AG10803 (cell line): ENCODE measurements around the gene RNPC3.
A peak's percentile ranks its signal among the peaks of the same experiment; 100 is the strongest.

ENCODE experiments used
- DNase-seq: peaks from one replicate; pipeline ENCODE4 v3.0.0; 2010; ENCODE audit warnings: low read depth
- H3K4me3 ChIP-seq: 2 replicates; pipeline ENCODE4 v1.5.1; 2011; ENCODE audit warnings: mild to moderate bottlenecking, low read length, control low read depth
- TF ChIP-seq, protein P1 (sequence below): conservative IDR thresholded peaks from 2 replicates; pipeline ENCODE4 v1.5.1; 2011; ENCODE audit warnings: mild to moderate bottlenecking, low read length, control low read depth, inconsistent platforms

Gene RNPC3

DNA sequence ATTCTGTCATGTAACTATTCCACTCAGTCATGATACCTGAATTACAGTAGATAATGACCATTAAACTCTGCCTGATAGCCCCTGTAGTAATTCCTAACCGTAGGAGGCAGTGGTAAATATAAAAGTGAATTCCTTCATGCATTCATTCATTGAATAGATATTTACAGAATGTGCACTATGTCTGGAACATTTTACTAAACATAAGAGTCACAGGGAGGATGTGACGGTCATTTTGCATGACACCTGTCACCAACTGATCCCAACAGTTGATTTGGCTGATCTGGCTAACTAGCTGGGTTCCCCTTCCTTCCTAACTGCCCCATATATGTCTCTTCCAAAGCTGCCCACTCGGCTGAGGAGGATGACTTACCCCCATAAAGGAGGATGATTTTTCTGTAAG is 2.2 kb upstream of the RNPC3 start:
- H3K4me3 ChIP-seq = no peak overlapping the region
- TF ChIP-seq, protein P1, sequence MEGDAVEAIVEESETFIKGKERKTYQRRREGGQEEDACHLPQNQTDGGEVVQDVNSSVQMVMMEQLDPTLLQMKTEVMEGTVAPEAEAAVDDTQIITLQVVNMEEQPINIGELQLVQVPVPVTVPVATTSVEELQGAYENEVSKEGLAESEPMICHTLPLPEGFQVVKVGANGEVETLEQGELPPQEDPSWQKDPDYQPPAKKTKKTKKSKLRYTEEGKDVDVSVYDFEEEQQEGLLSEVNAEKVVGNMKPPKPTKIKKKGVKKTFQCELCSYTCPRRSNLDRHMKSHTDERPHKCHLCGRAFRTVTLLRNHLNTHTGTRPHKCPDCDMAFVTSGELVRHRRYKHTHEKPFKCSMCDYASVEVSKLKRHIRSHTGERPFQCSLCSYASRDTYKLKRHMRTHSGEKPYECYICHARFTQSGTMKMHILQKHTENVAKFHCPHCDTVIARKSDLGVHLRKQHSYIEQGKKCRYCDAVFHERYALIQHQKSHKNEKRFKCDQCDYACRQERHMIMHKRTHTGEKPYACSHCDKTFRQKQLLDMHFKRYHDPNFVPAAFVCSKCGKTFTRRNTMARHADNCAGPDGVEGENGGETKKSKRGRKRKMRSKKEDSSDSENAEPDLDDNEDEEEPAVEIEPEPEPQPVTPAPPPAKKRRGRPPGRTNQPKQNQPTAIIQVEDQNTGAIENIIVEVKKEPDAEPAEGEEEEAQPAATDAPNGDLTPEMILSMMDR = no peak
- DNase-seq = no peak

DNA sequence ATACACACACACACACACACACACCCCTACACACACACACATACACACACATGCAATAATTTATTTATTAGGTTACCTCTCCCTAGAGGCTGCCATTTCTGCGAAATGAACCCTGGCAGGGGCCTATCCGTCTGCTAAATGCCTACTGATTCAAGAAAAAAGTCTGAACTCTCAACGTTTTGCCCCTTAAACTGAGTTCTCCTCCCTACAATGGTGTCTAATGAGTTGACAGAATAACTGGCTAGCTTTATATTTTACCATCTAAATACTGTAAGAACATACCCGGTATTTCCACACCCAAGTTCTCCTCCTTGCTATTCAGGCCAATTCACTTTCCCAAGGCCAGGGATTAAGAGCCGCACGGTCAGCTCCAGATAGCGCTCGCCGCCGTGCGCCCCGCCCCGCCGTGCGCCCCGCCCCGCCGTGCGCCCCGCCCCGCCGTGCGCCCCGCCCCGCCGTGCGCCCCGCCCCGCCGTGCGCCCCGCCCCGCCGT is 339 bp upstream of the RNPC3 start:
- peak; percentile 65 for DNase-seq
- TF ChIP-seq, protein P1 = no peak

DNA sequence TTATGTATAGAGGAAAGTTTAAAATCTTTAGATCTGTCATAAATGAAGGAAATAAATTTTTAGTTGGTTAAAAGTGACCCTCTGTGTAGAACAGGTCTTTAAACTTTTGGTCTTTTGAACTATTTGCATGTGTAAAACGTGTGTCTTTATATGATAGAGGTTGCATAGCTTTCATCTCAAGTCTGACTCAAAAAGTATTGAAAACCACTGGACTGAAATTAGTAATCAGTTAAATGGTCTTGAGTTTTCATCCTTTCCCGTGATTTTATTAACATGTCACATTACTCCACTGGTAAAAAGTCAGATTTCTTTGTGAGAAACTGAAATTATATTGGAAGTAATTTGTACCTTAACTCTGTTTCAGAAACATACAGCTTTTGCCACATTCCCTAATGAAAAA is 1.8 kb downstream of the RNPC3 start:
- H3K4me3 ChIP-seq = peak overlapping the region; percentile 84; the same call in 1 of the 2 replicates
- no peak for DNase-seq
- TF ChIP-seq, protein P1 = no peak

More for the DNA sequence above, 339 bp upstream of the RNPC3 start:
- peak overlapping the region; percentile 52 for H3K4me3 ChIP-seq

DNA sequence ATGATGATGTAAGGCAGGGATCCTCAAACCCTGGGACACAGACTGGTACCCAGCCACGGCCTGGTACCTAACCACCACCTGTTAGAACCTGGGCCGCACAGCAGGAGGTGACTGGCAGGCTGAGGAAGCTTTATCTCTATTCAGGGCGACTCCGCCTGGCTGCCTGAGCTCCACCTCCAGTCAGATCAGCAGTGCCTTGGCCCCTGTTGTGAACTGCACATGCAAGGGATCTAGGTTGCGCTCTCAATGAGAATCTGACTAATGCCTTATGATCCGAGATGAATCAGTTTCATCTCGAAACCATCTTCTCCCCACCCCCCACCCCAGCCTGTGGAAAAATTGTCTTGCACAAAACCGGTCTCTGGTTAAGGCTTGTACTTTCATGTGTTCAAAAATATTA is 4.2 kb downstream of the RNPC3 start:
- TF ChIP-seq, protein P1 = no peak
- peak; percentile 2 for DNase-seq
- H3K4me3 ChIP-seq = no peak overlapping the region

DNA sequence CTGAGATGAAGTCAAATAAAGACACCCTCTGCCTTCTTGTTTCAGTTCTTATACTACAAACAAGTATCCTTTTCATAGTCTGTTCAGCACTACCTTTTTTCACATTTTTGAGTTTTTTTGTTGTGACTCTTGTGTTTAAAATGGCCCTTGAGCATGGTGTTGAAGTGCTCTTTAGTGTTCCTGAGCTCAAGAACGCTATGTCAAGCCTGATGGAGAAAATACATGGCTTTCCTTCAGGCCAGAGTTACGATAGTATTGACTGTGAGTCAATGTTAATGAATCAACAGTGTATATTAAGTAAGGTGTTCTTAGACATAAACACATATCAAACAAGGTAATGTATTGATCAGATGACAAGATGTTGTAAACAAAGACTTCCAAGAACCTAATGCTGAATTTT is 12.7 kb downstream of the RNPC3 start:
- TF ChIP-seq, protein P1 = no peak
- no peak for DNase-seq
- no peak overlapping the region for H3K4me3 ChIP-seq

DNA sequence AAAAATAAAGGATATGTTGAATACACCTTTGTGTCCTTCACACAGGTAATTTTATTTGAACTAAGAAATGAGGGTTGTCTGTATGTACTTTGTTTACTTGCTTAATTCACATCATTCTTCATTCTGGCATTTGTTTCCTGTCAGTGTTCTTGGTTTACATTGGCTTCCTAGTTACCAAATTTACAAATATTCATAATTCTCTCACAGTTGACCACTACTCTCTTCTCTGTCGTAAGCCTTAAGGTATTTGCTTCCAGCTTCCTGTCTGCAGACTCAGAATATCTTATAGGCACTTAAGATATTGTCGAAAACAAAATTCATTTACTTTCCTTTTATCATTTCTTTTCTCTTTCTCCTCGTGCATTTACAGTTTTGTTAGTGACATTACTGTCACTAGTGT is 15.9 kb downstream of the RNPC3 start:
- TF ChIP-seq, protein P1 = no peak
- no peak for DNase-seq
- H3K4me3 ChIP-seq = no peak overlapping the region

DNA sequence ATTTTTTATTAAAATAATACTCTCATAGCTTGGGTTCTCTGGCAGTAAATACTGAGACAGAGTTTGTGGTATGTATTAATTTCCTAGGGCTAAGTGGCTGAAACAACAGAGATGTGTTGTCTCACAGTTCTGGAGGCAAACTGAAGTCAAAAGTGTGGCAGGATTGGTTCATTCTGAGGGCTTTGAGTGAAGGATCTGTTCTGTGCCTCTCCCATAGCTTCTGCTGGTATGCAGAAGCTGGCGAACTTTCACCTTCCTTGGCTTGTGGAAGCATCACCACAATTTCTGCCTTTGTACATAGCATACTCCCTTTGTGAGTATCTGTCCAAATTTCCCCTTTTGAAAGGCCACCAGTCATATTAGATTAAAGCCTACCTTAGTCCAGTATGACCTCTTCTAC is 21.0 kb downstream of the RNPC3 start:
- TF ChIP-seq, protein P1 = no peak
- no peak overlapping the region for H3K4me3 ChIP-seq
- no peak for DNase-seq
